HepG2 (cell line): Measurements from ENCODE around the gene EEPD1. TPM values are rescaled to one million over a fixed set of nuclear protein-coding genes. Genes with fewer than 3 reads are reported as not detected.

ENCODE experiments used
- AHDC1 ChIP-seq: sonication (generic); formaldehyde crosslinking; IDR thresholded peaks from 2 replicates; pipeline ENCODE4 v1.5.1; 2020; ENCODE audit warnings: mild to moderate bottlenecking, missing genetic modification reagents, borderline replicate concordance
- ARID5B ChIP-seq: IDR thresholded peaks from 2 replicates; pipeline ENCODE4 v1.4.0; 2020; ENCODE audit warnings: mild to moderate bottlenecking, missing genetic modification reagents
- CBX5 ChIP-seq: sonication (generic); formaldehyde crosslinking; IDR thresholded peaks from 2 replicates; pipeline ENCODE4 v1.4.0; 2020; ENCODE audit warnings: missing genetic modification reagents, borderline replicate concordance
- FOXK2 ChIP-seq: fragments of 450-650 bp; IDR thresholded peaks from 2 replicates; pipeline ENCODE4 v1.6.1; 2016
- IRF2 ChIP-seq: IDR thresholded peaks from 2 replicates; pipeline ENCODE4 v1.6.1; 2018; ENCODE audit warnings: missing genetic modification reagents, missing compliant biosample characterization
- MIER2 ChIP-seq: IDR thresholded peaks from 2 replicates; pipeline ENCODE4 v1.6.1; 2016; ENCODE audit warnings: missing biosample characterization, missing genetic modification reagents
- RXRB ChIP-seq: IDR thresholded peaks from 2 replicates; pipeline ENCODE4 v1.6.1; 2016; ENCODE audit warnings: borderline replicate concordance, missing genetic modification reagents, missing compliant biosample characterization
- SAFB2 ChIP-seq: sonication (generic); formaldehyde crosslinking; IDR thresholded peaks from 2 replicates; pipeline ENCODE4 v1.5.1; 2020; ENCODE audit warnings: missing genetic modification reagents, low read depth, mild to moderate bottlenecking, borderline replicate concordance
- ZFP91 ChIP-seq: sonication (generic); formaldehyde crosslinking; IDR thresholded peaks from 2 replicates; pipeline ENCODE4 v1.9.0; 2022; ENCODE audit warnings: missing genetic modification reagents, mild to moderate bottlenecking, borderline replicate concordance
- ZNF281 ChIP-seq: sonication (generic); formaldehyde crosslinking; IDR thresholded peaks from 2 replicates; pipeline ENCODE4 v1.4.0; 2020; ENCODE audit warnings: missing genetic modification reagents, borderline replicate concordance
- ZNF331 ChIP-seq: sonication (generic); formaldehyde crosslinking; IDR thresholded peaks from 2 replicates; pipeline ENCODE4 v1.4.0; 2020; ENCODE audit warnings: missing genetic modification reagents
- ZNF619 ChIP-seq: sonication (generic); formaldehyde crosslinking; IDR thresholded peaks from 2 replicates; pipeline ENCODE4 v1.4.0; 2020; ENCODE audit warnings: mild to moderate bottlenecking, missing genetic modification reagents
- polyA plus RNA-seq, 8 experiments: library from polyadenylated mRNA; depleted of rRNA in 3 of 8; stranded (reverse) in 7 of 8; unstranded in 1 of 8; fragments of >200 nt; fragmentation: Illumina TruSeq in 4 of 8; extraction: Trizol in 4 of 8; gene quantifications; 2 replicates each; pipeline versions ENCODE4 v1.2.1 to v1.2.3, GENCODE V29; 2011 to 2016; ENCODE audit warnings: low read depth in 4 of 8, missing spikeins in 1 of 8, mixed read lengths in 1 of 8; ENCODE audit not compliant: insufficient read depth in 1 of 8
- total RNA-seq, 5 experiments: library from RNA; depleted of rRNA; stranded (reverse); fragments of >200 nt; fragmentation: Illumina TruSeq; extraction: Trizol; gene quantifications; 2 replicates each; pipeline ENCODE4 v1.2.3, GENCODE V29; 2016; ENCODE audit warnings: low read depth in 1 of 5

The EEPD1 gene
- total and polyA plus RNA-seq, 2 of the 13 experiments (the other 11 are each of a cell fraction or from before 2014, with no cell fraction given), result 10.1 to 16.4 TPM

- TF ChIP-seq ARID5B (CRISPR knock-in tag) (peak; percentile 87), RXRB (peak; percentile 54; the same call in 1 of the 2 replicates), IRF2 (CRISPR knock-in tag) (peak; percentile 65; the same call in 1 of the 2 replicates), ZNF619 (CRISPR knock-in tag) (0 out of 2 replicates have a peak, but pooled peaks have one; percentile 25), FOXK2 (peak; percentile 48; the same call in 1 of the 2 replicates), ZNF281 (CRISPR knock-in tag) (peak; percentile 99), AHDC1 (CRISPR knock-in tag) (peak; percentile 50; the same call in 1 of the 2 replicates), SAFB2 (CRISPR knock-in tag) (0 out of 2 replicates have a peak, but pooled peaks have one; percentile 30), MIER2 (CRISPR knock-in tag) (peak; percentile 47; the same call in 1 of the 2 replicates), CBX5 (CRISPR knock-in tag) (0 out of 2 replicates have a peak, but pooled peaks have one; percentile 30), ZFP91 (CRISPR knock-in tag) (peak; percentile 35; the same call in 1 of the 2 replicates), ZNF331 (CRISPR knock-in tag) (0 out of 2 replicates have a peak, but pooled peaks have one; percentile 42)
Measured at GRCh38 chr7:36258510-36259259, 105.6 kb downstream of the EEPD1 start (continued).
